Activated naive CD4-positive, alpha-beta T cell treated with Interleukin-2 at 50 U/mL for 16 hours (primary cell): ENCODE results near the gene KDM5B.
"Not testable (repeated sequence)": the region's sequence is repeated elsewhere in the genome, so short reads cannot be mapped to it uniquely, and the experiment has no call there.

Experiments
- DNase-seq: peaks from one replicate; pipeline ENCODE4 v3.0.0-alpha.2; 2020

The KDM5B gene

GRCh38 chr1:202791077-202791747 lies 17.0 kb downstream of the KDM5B start:
- no peak for DNase-seq

DNA sequence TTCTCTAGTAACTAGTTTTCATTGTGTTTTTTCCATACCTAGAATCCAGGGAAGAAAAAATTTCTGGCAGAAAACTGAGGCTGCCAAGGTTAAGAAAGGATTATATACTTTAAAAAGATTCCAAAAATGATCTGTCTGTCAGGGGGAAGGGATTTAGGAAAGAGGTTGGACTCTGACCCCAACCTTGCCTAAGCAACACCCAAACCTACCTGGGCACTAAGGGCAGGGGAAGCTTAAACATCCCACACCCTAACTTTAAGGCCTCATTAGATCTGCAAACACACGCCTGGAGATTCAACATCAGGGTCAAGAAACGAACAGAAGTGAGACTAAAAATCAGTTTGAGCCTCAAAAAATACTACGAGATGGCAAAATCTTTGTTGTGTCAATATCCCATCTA lies 19.4 kb downstream of the KDM5B start:
- DNase-seq, result no peak

- no peak for DNase-seq
Measured at GRCh38 chr1:202786804-202787203, 21.4 kb downstream of the KDM5B start.

GRCh38 chr1:202781180-202781579 lies 27.0 kb downstream of the KDM5B start:
- no peak for DNase-seq

- no peak for DNase-seq
Measured at GRCh38 chr1:202770135-202770534, 38.1 kb downstream of the KDM5B start.

DNA sequence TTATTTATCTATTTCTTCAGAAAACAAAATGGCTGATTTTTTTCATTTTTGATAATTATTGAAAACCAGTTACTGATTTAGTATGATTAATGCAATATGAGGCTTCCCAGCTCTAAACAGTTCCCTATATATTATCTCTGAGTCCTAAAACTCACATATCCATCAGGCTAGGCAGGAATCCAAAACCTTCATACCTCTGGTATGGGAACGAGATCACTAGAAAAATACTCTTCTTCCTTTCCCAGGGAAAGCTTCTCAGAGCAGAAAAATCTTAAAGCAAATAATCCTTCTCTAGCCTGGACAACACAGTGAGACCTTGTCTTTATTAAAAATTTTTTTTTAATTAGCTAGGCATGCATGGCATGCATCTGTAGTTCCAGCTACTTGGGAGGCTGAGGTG lies 42.5 kb downstream of the KDM5B start:
- DNase-seq, result no peak

DNA sequence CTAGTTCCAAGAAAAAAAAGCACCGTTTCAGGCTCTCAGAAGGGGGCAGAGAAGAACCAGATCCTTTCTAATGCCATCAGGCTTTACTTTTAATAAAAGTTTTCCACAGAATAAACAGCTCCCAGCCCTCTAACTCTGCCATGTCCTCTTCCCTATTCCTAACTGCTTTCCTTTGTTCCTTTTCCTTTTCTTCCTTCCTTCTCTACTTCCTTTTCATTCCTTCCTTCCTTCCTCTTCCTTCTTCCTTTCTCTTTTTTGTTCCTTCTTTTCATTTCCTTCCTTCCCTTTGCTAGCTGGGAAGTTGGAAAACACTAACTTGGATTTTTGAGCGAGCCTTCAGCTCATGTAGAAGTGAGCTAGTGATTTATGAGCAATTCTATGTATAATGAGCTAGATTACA lies 46.2 kb downstream of the KDM5B start:
- no peak for DNase-seq

GRCh38 chr1:202760589-202760988 lies 47.6 kb downstream of the KDM5B start:
- no peak for DNase-seq

- DNase-seq, result no peak
Measured at GRCh38 chr1:202756391-202756790, 51.8 kb downstream of the KDM5B start.

DNA sequence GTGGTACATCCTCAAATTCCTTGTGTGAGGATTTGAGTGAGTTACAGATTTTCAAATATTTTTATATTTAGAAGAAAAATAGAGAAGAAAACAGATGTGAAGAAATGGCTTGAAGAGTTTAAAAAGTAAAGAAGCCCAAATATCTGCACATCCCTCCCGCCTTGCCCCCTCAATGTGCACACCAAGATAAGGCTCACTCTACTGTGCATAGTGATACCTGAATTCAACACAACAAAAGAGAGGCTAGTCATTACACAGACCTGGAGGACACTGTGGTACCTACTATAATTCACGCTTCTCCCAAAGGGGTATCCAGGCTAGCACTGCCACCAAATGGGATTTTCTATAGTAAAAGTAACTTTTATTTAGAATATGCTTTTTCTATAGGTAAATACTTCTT lies 53.9 kb downstream of the KDM5B start:
- no peak for DNase-seq

- DNase-seq, result no peak
Measured at GRCh38 chr1:202752774-202753173, 55.4 kb downstream of the KDM5B start.

- DNase-seq, result no peak
Measured at GRCh38 chr1:202750761-202751160, 57.5 kb downstream of the KDM5B start.

- DNase-seq, result no peak
Measured at GRCh38 chr1:202750024-202750423, 58.2 kb downstream of the KDM5B start.

- no peak for DNase-seq
Measured at GRCh38 chr1:202745323-202745888, 62.8 kb downstream of the KDM5B start.

- DNase-seq, result not testable (repeated sequence)
Measured at GRCh38 chr1:202744770-202745169, 63.5 kb downstream of the KDM5B start.

DNA sequence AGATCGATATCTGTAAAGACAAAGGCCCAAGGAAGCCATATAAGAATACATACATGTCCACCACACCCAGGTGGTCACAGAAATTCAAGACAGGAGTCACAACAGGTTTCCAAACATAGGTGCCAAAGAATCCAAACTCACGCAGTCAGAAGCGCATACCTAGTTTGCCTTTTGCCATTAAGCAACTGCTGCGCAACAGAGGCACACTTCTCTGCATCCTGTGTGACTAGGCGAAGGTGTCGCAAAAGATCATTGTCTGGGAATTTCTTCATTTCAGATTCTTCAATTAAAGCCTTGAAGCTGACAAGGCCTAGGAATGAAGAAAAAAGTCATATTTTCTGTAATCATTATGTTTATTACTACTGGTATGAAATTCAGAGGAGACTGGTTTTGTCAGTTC lies 65.7 kb downstream of the KDM5B start:
- no peak for DNase-seq

DNA sequence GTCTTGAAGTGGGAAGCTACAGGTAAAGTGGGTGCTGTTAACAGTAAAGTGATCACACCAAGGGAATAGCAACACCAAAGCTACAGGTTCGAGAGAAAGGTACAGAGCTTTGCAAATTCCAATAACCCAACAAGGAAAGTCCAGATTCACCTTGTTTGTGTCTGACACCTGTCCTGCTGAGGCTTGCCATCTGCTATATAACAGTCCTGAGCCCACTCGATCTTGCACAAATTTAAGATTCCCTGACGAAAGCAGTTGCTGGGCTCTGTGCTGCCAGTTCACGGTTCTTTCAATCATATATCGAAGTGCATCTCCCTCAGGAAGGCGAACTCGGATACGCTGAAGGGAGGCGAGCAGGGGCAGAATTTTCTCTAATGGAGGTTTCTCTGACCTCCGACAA lies 75.0 kb downstream of the KDM5B start:
- DNase-seq, result no peak

GRCh38 chr1:202728951-202729350 lies 79.3 kb downstream of the KDM5B start:
- DNase-seq, result no peak

DNA sequence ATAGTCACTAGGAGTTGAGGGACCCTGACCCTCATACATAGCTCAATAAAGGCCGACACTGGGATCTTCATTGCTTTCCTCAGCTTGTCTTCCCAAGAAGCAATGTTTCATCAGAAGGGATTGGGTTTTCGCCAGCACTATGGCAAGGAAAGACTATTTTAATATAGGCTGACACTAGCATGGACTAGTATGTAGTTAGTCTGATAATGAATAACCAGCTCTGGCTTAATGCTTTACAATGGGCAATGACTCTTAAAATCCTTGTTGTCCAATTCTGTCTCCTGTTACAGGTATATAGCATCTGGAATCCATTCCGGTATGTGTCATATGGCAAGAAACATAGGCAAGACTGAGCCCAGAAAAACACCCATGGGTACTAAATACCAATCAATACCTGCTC lies 82.7 kb downstream of the KDM5B start:
- DNase-seq, result no peak

- DNase-seq, result no peak
Measured at GRCh38 chr1:202723708-202724107, 84.5 kb downstream of the KDM5B start.

- DNase-seq, result not testable (repeated sequence)
Measured at GRCh38 chr1:202723046-202723445, 85.2 kb downstream of the KDM5B start.

DNA sequence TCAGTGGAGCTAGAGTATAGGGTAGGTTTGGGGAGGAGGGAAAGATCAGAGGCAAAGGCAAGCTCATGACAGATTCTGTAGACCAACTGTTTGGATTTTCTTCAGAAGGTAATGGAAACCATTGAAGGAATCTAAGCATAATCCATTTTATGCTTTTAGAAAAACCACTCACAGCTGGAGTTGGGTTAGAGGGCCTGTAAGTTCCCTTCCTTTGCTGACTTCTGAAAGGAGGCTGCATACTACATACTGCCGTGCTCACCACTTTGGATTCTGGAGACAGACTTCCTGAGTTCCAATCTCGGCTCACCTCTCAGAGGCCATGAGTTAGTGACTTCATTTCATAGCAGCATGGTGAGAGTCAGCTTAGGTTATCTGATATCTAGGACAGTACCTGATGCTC lies 91.6 kb downstream of the KDM5B start:
- no peak for DNase-seq

DNA sequence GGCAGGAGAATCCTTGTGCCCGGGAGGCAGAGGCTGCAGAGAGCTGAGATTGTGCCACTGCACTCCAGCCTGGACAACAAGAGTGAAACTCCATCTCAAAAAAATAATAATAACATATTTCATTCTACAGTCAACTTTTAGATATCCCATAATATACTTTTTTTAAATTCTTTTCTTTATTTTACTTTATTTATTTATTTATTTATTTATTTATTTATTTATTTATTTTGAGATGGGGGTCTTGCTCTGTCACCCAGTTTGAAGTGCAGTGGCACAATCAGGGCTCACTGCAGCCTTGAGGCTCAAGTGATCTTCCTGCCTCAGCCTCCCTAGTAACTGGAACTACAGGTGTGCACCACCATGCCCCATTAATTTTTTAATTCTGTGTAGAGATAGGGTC lies 94.0 kb downstream of the KDM5B start:
- not testable (repeated sequence) for DNase-seq

DNA sequence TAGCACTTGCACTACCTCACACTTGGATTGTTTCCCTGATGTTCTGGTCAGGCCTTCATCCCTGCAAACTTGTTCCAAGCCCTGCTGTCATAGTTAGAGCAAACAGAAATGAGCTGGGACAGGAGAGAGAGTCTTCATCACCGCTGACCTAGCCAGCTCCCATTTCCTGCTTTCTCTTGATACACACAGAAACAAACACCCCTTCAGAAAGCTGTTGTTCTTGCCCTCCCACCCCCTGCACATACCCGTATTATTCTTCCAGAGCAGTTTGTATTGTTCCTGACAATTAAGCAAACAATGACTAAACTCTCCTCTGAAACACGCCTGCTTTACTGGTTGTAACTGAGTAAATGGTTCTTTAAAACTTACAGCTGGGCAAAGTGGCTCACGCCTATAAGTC lies 95.1 kb downstream of the KDM5B start:
- no peak for DNase-seq

- DNase-seq, result no peak
Measured at GRCh38 chr1:202711949-202712635, 96.1 kb downstream of the KDM5B start.
